SH-SY5Y (cell line): ENCODE data around the gene PHLPP1.

Experiments
- GATA2 ChIP-seq: IDR thresholded peaks from 2 replicates; pipeline ENCODE4 v1.6.1; 2011; ENCODE audit warnings: mild to moderate bottlenecking, low read depth, low read length
- GATA3 ChIP-seq: IDR thresholded peaks from 2 replicates; pipeline ENCODE4 v1.6.1; 2011; ENCODE audit warnings: low read depth, mild to moderate bottlenecking, low read length, moderate library complexity

PHLPP1 gene

DNA sequence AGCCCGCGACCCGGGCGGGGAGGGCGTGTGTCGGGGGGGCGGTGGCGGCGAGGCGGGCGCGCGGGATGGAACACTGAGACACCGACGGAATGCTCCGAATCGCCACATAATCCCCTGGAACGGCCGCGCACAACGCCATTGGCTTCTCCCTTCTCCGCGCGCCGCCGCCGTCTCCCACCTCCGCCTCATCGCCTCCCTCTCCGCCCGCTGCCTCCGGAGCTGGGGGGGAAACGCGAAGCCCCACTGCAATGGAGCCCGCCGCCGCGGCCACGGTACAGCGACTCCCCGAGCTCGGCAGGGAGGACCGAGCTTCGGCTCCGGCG lies at the start of gene PHLPP1:
TSS of gene PHLPP1 (plus strand) at position 106 of the 323 bp plus-strand sequence. CDS start at position 249, 143 bp downstream.
- no peak for TF ChIP-seq GATA3
- no peak for TF ChIP-seq GATA2

- no peak for TF ChIP-seq GATA2
- no peak for TF ChIP-seq GATA3
Observed at GRCh38 chr18:62669225-62669624, 46.1 kb upstream of the PHLPP1 start.

- TF ChIP-seq GATA3 (no peak), GATA2 (no peak)
Observed at GRCh38 chr18:62670573-62670972, 44.8 kb upstream of the PHLPP1 start.

- TF ChIP-seq GATA2 (no peak), GATA3 (no peak)
Observed at GRCh38 chr18:62672600-62672999, 42.7 kb upstream of the PHLPP1 start.

GRCh38 chr18:62678847-62679485 lies 36.4 kb upstream of the PHLPP1 start:
- TF ChIP-seq GATA2 = no peak
- TF ChIP-seq GATA3 = no peak

DNA sequence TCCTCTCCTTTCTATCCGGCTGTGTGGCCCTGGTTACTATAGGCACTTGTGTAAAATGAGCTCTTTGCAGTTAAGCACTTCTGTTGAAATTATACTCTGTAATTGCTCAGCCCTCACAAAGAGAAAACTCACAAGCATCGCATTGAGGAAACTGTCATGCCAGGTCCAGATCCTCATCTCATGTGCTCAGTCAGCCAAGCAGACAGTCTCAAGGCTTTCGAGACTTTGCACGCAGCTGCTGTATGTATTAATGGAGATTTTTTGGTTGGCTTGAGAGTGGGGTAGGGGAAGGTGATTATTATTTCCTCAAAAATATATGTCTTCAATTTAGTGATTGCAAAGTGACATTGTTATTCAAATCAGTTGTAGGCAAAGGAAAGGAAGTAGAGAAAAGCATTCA lies 33.0 kb upstream of the PHLPP1 start:
- TF ChIP-seq GATA3 = no peak
- TF ChIP-seq GATA2 = no peak

GRCh38 chr18:62683935-62684334 lies 31.4 kb upstream of the PHLPP1 start:
- TF ChIP-seq GATA3 (no peak), GATA2 (no peak)

GRCh38 chr18:62688743-62689317 lies 26.5 kb upstream of the PHLPP1 start:
- TF ChIP-seq GATA3 (no peak), GATA2 (no peak)

DNA sequence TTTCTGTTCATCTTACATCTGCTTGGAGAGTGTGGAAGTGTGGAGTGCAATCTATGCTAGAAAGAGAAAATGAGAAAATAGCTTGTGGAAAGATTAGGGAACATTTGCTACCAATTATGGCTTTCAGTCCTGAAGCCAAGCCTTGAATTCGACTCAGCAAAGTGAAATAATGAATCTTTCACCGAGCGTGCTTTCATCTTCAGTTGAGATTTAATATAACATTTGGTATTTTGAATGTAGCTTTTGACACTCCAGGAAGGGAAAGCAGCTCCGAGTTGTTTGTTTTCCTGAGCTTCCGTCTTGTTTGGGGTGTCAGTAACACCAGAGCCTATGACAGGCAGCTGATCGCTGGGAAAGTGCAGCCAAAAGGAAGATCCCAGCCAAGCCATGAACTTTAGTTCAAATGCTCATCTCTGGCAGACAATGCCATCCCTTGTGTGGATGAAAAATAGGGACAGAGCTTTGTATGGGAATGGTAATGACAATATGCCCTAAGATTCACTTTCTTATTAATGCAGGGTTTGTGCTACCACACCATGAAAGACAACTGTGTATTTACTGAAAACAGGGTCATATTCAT lies 25.0 kb upstream of the PHLPP1 start:
- TF ChIP-seq GATA2 = no peak
- no peak for TF ChIP-seq GATA3

- no peak for TF ChIP-seq GATA2
- TF ChIP-seq GATA3 = no peak
Observed at GRCh38 chr18:62693659-62694058, 21.7 kb upstream of the PHLPP1 start.

DNA sequence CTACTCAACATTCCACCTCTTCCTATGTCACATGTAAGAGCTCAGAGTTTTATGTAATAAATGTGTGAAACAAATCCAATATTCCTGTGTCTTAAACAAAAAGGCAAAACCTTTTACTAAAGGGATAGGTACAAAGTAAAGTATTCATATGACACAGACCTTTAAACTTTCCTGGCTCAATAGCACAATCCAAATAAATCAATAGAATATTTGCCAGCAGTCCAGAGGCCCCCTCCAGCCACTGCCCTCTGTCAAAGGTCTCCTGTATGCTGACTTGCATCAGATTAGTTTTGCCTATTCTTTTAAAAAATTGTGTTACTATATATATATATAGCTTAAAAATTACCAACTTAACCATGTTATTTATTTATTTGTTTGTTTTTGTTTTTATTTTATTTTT lies 17.7 kb upstream of the PHLPP1 start:
- TF ChIP-seq GATA2 = no peak
- TF ChIP-seq GATA3 = no peak

- TF ChIP-seq GATA2 (no peak), GATA3 (no peak)
Observed at GRCh38 chr18:62702259-62702658, 13.1 kb upstream of the PHLPP1 start.

DNA sequence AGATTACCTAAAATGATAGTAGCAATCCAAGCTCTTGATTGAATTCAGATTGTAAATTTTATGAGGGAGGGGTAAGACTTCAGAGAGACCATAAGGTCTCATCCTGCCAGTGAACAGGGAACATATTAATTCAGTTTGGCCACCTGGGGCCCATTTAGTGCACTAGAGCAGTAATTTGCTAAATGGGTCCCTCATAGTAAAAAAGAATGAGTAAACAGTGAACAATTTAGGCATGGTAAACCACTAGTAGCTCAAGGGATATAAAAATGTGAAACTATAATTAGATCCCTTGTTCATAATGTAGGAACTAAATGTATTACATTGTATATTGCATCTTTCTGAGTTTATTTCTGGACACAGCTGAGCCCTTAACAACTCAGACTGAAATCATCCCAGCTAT lies 4.9 kb upstream of the PHLPP1 start:
- TF ChIP-seq GATA3 = no peak
- no peak for TF ChIP-seq GATA2

DNA sequence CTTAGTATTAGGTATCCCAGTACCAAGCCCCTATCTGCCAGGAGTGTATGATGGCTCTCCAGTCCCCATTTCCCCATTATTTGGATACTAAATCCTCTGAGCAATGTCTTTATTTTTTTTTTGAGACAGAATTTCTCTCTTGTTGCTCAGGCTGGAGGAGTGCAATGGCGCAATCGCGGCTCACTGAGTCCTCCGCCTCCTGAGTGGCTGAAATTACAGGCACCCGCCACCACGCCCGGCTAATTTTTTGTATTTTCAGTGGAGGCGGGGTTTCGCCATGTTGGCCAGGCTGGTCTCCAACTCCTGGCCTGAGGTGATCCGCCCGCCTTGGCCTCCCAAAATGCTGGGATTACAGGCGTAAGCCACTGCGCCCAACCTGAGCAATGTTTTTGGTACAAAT lies 3.6 kb upstream of the PHLPP1 start:
- TF ChIP-seq GATA2 = no peak
- TF ChIP-seq GATA3 = no peak

- TF ChIP-seq GATA3 = no peak
- TF ChIP-seq GATA2 = no peak
Observed at GRCh38 chr18:62713651-62714247, 1.6 kb upstream of the PHLPP1 start.
